DND-41 (cell line): ENCODE measurements around the gene FARP1.

ENCODE experiments used
- ATAC-seq: fragments of 200-7000 bp; cut with Tn5 transposase; 3 replicates; pipeline ENCODE4 v1.9.1; 2021; ENCODE audit warnings: low read depth; ENCODE audit not compliant: insufficient read depth
- DNase-seq: peaks from one replicate; pipeline ENCODE4 v3.0.0-alpha.2; 2020
- H2AFZ ChIP-seq: 2 replicates; pipeline ENCODE4 v1.6.0; 2012; ENCODE audit warnings: low read depth, low read length
- H3K27ac ChIP-seq: 2 replicates; pipeline ENCODE4 v1.5.1; 2012; ENCODE audit warnings: low read length, inconsistent platforms
- H3K27me3 ChIP-seq: fragments of 200-600 bp; sonication (generic); 2 replicates; pipeline ENCODE4 v1.6.0; 2012; ENCODE audit warnings: low read length, mild to moderate bottlenecking, inconsistent platforms; ENCODE audit not compliant: insufficient read depth, poor library complexity
- H3K36me3 ChIP-seq: 2 replicates; pipeline ENCODE4 v1.5.1; 2012; ENCODE audit warnings: low read length, inconsistent platforms; ENCODE audit not compliant: insufficient read depth
- H3K4me1 ChIP-seq: 2 replicates; pipeline ENCODE4 v1.5.1; 2012; ENCODE audit warnings: mild to moderate bottlenecking, low read length; ENCODE audit not compliant: insufficient read depth
- H3K4me2 ChIP-seq: 2 replicates; pipeline ENCODE4 v1.6.0; 2012; ENCODE audit warnings: mild to moderate bottlenecking, moderate library complexity, low read length, inconsistent platforms; ENCODE audit not compliant: insufficient read depth
- H3K4me3 ChIP-seq, 2 experiments: fragments of 200-600 bp in 1 of 2; shearing (Covaris generic) in 1 of 2; 2 replicates each; pipeline ENCODE4 v1.5.1; 2012 to 2016; ENCODE audit warnings: inconsistent platforms in 2 of 2, low read length in 2 of 2, mild to moderate bottlenecking in 2 of 2, low read depth in 1 of 2, moderate library complexity in 1 of 2
- H3K79me2 ChIP-seq: 2 replicates; pipeline ENCODE4 v1.6.0; 2012; ENCODE audit warnings: low read length, inconsistent platforms; ENCODE audit not compliant: insufficient read depth
- H3K9ac ChIP-seq: 2 replicates; pipeline ENCODE4 v1.6.0; 2012; ENCODE audit warnings: low read depth, mild to moderate bottlenecking, inconsistent platforms, low read length, moderate library complexity
- H3K9me3 ChIP-seq: 2 replicates; pipeline ENCODE4 v1.5.1; 2012; ENCODE audit warnings: low read length, moderate library complexity, mild to moderate bottlenecking, inconsistent platforms; ENCODE audit not compliant: insufficient read depth, severe bottlenecking
- H4K20me1 ChIP-seq: 2 replicates; pipeline ENCODE4 v1.6.0; 2012; ENCODE audit warnings: low read length; ENCODE audit not compliant: insufficient read depth
- EZH2 ChIP-seq: IDR thresholded peaks from 3 replicates; pipeline ENCODE4 v1.6.1; 2012; ENCODE audit warnings: borderline replicate concordance, low read depth, mild to moderate bottlenecking, moderate library complexity, low read length, inconsistent platforms; ENCODE audit not compliant: severe bottlenecking
- TF ChIP-seq, protein P1 (sequence below): IDR thresholded peaks from 2 replicates; pipeline ENCODE4 v1.5.1; 2012; ENCODE audit warnings: borderline replicate concordance, low read length, moderate library complexity, mild to moderate bottlenecking; ENCODE audit not compliant: poor library complexity, severe bottlenecking; ENCODE audit errors: extremely low read depth

Gene FARP1

DNA sequence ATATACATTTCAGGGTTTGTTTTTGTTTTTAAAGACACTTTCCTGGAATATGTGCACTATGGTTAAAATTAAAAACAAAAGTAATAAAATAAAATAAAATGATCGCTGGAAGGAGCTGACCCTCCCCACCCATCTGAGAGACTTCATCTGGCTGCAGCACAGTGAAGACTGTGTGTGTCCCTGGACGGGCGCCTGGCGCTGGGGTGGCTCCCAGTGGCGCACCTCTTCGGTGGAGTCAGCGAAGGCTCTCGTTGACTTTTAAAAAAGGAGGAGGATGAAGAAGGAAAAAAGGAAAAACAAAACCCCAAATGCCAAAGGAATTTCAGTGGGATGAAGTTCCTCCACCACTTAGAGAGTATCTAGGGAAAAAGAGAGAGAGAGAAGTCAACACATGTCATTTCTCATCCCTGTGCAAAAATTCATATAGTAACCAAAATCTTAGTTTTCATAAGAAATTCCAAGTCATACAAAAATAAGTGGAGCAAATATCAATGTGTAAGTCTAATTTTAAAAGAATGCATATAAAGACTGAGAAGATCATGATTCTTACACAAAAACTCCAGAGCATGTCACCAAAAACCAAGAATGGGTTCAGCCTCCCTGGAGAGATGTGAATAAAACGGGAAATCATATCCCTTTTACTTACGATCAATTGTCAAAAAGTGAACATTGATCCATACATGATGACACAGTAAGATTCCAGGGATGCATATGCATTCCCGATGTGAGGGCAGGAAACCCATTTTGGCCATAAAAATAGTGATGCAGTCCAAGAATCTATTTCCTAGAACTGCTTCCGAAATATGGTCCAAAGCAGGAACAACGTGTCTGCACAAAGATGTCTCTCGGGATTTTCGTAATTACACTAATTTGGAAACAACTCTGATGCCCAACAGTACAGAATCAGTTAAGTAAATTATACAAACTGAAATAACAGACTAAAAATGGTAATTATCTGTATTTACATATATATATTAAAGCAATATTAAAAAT is 310.3 kb downstream of the FARP1 start:
- Histone ChIP-seq H3K9ac (no peak overlapping the region), H2AFZ (no peak overlapping the region), H3K4me1 (peaks cover 17% of the 10 kb centered on the region), H3K36me3 (peaks cover 82% of the 10 kb centered on the region), H3K9me3 (no peaks in the 10 kb centered on the region), H3K27ac (no peak overlapping the region), H3K4me3 (no peak overlapping the region), H3K27me3 (no peaks in the 10 kb centered on the region), H4K20me1 (peaks cover 26% of the 10 kb centered on the region), H3K4me2 (no peak overlapping the region), H3K79me2 (0 out of 2 replicates have a peak, but pooled peaks cover 6% of the 10 kb centered on the region)
- TF ChIP-seq EZH2, result no peak
- TF ChIP-seq, protein P1, sequence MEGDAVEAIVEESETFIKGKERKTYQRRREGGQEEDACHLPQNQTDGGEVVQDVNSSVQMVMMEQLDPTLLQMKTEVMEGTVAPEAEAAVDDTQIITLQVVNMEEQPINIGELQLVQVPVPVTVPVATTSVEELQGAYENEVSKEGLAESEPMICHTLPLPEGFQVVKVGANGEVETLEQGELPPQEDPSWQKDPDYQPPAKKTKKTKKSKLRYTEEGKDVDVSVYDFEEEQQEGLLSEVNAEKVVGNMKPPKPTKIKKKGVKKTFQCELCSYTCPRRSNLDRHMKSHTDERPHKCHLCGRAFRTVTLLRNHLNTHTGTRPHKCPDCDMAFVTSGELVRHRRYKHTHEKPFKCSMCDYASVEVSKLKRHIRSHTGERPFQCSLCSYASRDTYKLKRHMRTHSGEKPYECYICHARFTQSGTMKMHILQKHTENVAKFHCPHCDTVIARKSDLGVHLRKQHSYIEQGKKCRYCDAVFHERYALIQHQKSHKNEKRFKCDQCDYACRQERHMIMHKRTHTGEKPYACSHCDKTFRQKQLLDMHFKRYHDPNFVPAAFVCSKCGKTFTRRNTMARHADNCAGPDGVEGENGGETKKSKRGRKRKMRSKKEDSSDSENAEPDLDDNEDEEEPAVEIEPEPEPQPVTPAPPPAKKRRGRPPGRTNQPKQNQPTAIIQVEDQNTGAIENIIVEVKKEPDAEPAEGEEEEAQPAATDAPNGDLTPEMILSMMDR, result no peak
- ATAC-seq (no peak), DNase-seq (no peak)

DNA sequence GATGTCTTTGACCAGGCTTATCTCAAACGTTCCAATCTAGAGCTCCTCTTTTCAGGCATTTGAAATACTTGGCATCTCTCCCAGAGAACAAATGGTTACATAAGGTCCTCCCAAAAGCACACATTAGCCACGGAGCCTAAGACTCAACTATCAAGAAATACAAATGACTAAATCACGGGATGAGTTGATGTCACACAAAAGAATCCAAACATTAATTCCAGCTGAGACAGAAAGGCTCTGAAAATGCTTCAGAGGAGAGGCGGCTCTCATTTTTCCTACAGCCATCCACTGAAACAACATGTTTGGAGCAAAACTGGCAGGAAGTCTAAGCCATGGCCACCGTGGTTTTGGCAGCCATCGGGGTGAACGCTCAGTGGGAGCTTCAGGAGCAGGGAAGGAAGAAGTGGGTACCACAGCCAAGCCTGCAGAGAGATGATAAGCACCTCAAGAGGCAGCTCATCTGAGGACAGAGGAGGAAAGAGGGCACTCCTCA is 311.5 kb downstream of the FARP1 start:
- Histone ChIP-seq H3K9ac (no peak overlapping the region), H3K4me3 (no peak overlapping the region), H3K4me2 (no peak overlapping the region), H3K27me3 (no peaks in the 10 kb centered on the region), H3K4me1 (peaks cover 17% of the 10 kb centered on the region), H3K27ac (no peak overlapping the region), H2AFZ (no peak overlapping the region), H4K20me1 (peaks cover 35% of the 10 kb centered on the region), H3K79me2 (0 out of 2 replicates have a peak, but pooled peaks cover 6% of the 10 kb centered on the region), H3K36me3 (peaks cover 83% of the 10 kb centered on the region), H3K9me3 (no peaks in the 10 kb centered on the region)
- DNase-seq, result no peak
- no peak for ATAC-seq
- TF ChIP-seq, protein P1, result no peak

DNA sequence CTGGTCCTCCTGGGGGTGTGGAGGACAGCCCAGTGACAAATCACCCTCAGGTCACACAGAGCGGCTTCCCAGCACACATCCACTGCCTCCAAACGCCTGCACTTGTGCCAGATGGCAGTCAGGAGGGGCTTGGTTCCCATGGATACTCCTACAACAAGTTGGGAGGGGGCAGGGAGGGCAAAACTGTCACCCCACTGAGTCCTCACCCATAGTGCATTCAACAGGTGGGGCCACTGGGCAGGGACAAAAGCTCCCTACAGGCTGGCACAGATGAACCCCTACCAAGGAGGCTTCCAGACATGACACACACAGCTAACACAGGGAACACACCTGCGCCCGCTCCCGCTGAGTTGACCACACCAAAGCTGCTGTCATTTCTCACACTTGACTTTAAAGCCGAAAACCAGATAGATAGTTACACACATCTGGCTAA is 313.5 kb downstream of the FARP1 start:
- Histone ChIP-seq H3K4me2 (no peak overlapping the region), H3K9me3 (no peaks in the 10 kb centered on the region), H3K36me3 (peaks cover 94% of the 10 kb centered on the region), H2AFZ (no peak overlapping the region), H3K27me3 (no peaks in the 10 kb centered on the region), H3K4me1 (peaks cover 5% of the 10 kb centered on the region), H4K20me1 (peaks cover 30% of the 10 kb centered on the region), H3K4me3 (no peak overlapping the region), H3K9ac (no peak overlapping the region), H3K79me2 (0 out of 2 replicates have a peak, but pooled peaks cover 5% of the 10 kb centered on the region), H3K27ac (no peak overlapping the region)
- TF ChIP-seq, protein P1, result no peak
- TF ChIP-seq EZH2, result no peak
- ATAC-seq, result peak; percentile 34; the same call in 1 of the 3 replicates
- DNase-seq, result no peak
